HepG2 (cell line): ENCODE measurements around the gene CRNKL1. TPM values are rescaled to one million over a fixed set of nuclear protein-coding genes. Genes with fewer than 3 reads are reported as not detected.

ENCODE experiments used
- ARNT ChIP-seq: fragments of 450-650 bp; IDR thresholded peaks from 2 replicates; pipeline ENCODE4 v1.6.1; 2017
- CENPBD1 ChIP-seq: sonication (generic); formaldehyde crosslinking; IDR thresholded peaks from 2 replicates; pipeline ENCODE4 v1.8.0; 2022; ENCODE audit warnings: missing genetic modification reagents, low read depth, mild to moderate bottlenecking, borderline replicate concordance
- KLF9 ChIP-seq: IDR thresholded peaks from 2 replicates; pipeline ENCODE4 v1.6.1; 2016; ENCODE audit warnings: low read depth
- SMAD9 ChIP-seq: sonication (generic); formaldehyde crosslinking; IDR thresholded peaks from 2 replicates; pipeline ENCODE4 v1.5.1; 2020; ENCODE audit warnings: mild to moderate bottlenecking, missing genetic modification reagents
- SP2 ChIP-seq: sonication (generic); formaldehyde crosslinking; IDR thresholded peaks from 2 replicates; pipeline ENCODE4 v1.5.1; 2020; ENCODE audit warnings: mild to moderate bottlenecking, missing genetic modification reagents
- STAT6 ChIP-seq: sonication (generic); formaldehyde crosslinking; IDR thresholded peaks from 2 replicates; pipeline ENCODE4 v1.4.0; 2020; ENCODE audit warnings: missing genetic modification reagents, mild to moderate bottlenecking, borderline replicate concordance
- ZBTB37 ChIP-seq: sonication (generic); formaldehyde crosslinking; IDR thresholded peaks from 2 replicates; pipeline ENCODE4 v1.4.0; 2020; ENCODE audit warnings: mild to moderate bottlenecking, missing genetic modification reagents
- ZNF24 ChIP-seq: fragments of 450-650 bp; IDR thresholded peaks from 2 replicates; pipeline ENCODE4 v1.6.1; 2017; ENCODE audit warnings: antibody characterized with exemption, mild to moderate bottlenecking
- ZNF746 ChIP-seq: sonication (generic); formaldehyde crosslinking; IDR thresholded peaks from 2 replicates; pipeline ENCODE4 v1.8.0; 2022; ENCODE audit warnings: mild to moderate bottlenecking, missing genetic modification reagents
- ZNF770 ChIP-seq: sonication (generic); formaldehyde crosslinking; IDR thresholded peaks from 2 replicates; pipeline ENCODE4 v1.5.0; 2020; ENCODE audit warnings: mild to moderate bottlenecking, missing genetic modification reagents
- polyA plus RNA-seq, 8 experiments: library from polyadenylated mRNA; depleted of rRNA in 3 of 8; stranded (reverse) in 7 of 8; unstranded in 1 of 8; fragments of >200 nt; fragmentation: Illumina TruSeq in 4 of 8; extraction: Trizol in 4 of 8; gene quantifications; 2 replicates each; pipeline versions ENCODE4 v1.2.1 to v1.2.3, GENCODE V29; 2011 to 2016; ENCODE audit warnings: low read depth in 4 of 8, missing spikeins in 1 of 8, mixed read lengths in 1 of 8; ENCODE audit not compliant: insufficient read depth in 1 of 8
- total RNA-seq, 5 experiments: library from RNA; depleted of rRNA; stranded (reverse); fragments of >200 nt; fragmentation: Illumina TruSeq; extraction: Trizol; gene quantifications; 2 replicates each; pipeline ENCODE4 v1.2.3, GENCODE V29; 2016; ENCODE audit warnings: low read depth in 1 of 5
- TF ChIP-seq, protein P1 (sequence below): sonication (generic); formaldehyde crosslinking; IDR thresholded peaks from 2 replicates; pipeline ENCODE4 v1.9.0; 2021; ENCODE audit warnings: missing genetic modification reagents, borderline replicate concordance
- TF ChIP-seq, protein P2 (sequence below): sonication (generic); formaldehyde crosslinking; IDR thresholded peaks from 2 replicates; pipeline ENCODE4 v1.4.0; 2020; ENCODE audit warnings: mild to moderate bottlenecking, missing genetic modification reagents
- TF ChIP-seq, protein P3 (sequence below): sonication (generic); formaldehyde crosslinking; IDR thresholded peaks from 2 replicates; pipeline ENCODE4 v1.5.1; 2020; ENCODE audit warnings: missing genetic modification reagents, mild to moderate bottlenecking, borderline replicate concordance

Gene CRNKL1
- total and polyA plus RNA-seq, 2 of the 13 experiments (the other 11 are each of a cell fraction or from before 2014, with no cell fraction given): 12.3 to 64.5 TPM

- TF ChIP-seq, protein P1, sequence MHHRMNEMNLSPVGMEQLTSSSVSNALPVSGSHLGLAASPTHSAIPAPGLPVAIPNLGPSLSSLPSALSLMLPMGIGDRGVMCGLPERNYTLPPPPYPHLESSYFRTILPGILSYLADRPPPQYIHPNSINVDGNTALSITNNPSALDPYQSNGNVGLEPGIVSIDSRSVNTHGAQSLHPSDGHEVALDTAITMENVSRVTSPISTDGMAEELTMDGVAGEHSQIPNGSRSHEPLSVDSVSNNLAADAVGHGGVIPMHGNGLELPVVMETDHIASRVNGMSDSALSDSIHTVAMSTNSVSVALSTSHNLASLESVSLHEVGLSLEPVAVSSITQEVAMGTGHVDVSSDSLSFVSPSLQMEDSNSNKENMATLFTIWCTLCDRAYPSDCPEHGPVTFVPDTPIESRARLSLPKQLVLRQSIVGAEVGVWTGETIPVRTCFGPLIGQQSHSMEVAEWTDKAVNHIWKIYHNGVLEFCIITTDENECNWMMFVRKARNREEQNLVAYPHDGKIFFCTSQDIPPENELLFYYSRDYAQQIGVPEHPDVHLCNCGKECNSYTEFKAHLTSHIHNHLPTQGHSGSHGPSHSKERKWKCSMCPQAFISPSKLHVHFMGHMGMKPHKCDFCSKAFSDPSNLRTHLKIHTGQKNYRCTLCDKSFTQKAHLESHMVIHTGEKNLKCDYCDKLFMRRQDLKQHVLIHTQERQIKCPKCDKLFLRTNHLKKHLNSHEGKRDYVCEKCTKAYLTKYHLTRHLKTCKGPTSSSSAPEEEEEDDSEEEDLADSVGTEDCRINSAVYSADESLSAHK (CRISPR knock-in tag): peak; percentile 85
- TF ChIP-seq SMAD9 (CRISPR knock-in tag) (no peak), ZNF770 (CRISPR knock-in tag) (peak; percentile 62), KLF9 (CRISPR knock-in tag) (no peak; the same call in none of the 2 replicates), SP2 (CRISPR knock-in tag) (peak; percentile 69), CENPBD1 (CRISPR knock-in tag) (no peak; the same call in 1 of the 2 replicates), ZNF746 (CRISPR knock-in tag) (peak; percentile 88), ZBTB37 (CRISPR knock-in tag) (no peak), STAT6 (CRISPR knock-in tag) (peak; percentile 84; the same call in 1 of the 2 replicates), ZNF24 (no peak), ARNT (no peak)
- TF ChIP-seq, protein P2, sequence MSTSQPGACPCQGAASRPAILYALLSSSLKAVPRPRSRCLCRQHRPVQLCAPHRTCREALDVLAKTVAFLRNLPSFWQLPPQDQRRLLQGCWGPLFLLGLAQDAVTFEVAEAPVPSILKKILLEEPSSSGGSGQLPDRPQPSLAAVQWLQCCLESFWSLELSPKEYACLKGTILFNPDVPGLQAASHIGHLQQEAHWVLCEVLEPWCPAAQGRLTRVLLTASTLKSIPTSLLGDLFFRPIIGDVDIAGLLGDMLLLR (CRISPR knock-in tag): peak; percentile 100
- TF ChIP-seq, protein P3, sequence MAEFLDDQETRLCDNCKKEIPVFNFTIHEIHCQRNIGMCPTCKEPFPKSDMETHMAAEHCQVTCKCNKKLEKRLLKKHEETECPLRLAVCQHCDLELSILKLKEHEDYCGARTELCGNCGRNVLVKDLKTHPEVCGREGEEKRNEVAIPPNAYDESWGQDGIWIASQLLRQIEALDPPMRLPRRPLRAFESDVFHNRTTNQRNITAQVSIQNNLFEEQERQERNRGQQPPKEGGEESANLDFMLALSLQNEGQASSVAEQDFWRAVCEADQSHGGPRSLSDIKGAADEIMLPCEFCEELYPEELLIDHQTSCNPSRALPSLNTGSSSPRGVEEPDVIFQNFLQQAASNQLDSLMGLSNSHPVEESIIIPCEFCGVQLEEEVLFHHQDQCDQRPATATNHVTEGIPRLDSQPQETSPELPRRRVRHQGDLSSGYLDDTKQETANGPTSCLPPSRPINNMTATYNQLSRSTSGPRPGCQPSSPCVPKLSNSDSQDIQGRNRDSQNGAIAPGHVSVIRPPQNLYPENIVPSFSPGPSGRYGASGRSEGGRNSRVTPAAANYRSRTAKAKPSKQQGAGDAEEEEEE: peak; percentile 99; the same call in 1 of the 2 replicates
Measured at GRCh38 chr20:20052074-20052970, at the start of gene CRNKL1, which contains the start of gene CFAP61 (continued).
